NCI-H1417 (cell line): ENCODE data around the gene KCNN2.

Source experiments
- DNase-seq, 3 experiments: peaks; one replicate each; lab custom pipeline; 2025; lab: John Stamatoyannopoulos, UW

KCNN2 gene

DNA sequence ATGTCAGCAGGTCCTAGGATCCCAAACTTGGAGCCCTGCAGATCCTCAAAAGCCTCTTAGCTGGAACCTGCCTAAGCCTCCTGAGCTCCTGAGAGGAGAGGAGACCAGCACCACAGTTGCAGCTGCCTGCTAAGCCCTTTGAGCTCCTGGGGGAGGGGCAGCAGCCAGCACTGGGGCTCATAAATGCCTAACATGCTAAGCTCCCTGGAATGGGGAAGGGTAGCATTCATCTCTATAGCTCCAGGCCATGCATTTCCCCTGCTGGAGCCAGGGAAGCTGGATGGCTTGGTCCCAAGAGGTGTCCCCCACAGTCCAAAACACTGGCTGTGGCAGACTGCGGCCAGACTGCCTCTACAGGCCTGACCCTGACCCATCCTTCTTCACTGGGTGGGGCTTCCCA is 182.7 kb downstream of the KCNN2 start:
- no peak for DNase-seq
